Activated CD4-positive, alpha-beta T cell treated with anti-CD3 and anti-CD28 coated beads for 36 hours (primary cell): ENCODE data around the gene SERPINA12. TPM values are rescaled to one million over a fixed set of nuclear protein-coding genes. Genes with fewer than 3 reads are reported as not detected.
A peak's percentile ranks its signal among the peaks of the same experiment; 100 is the strongest.
"Not testable (repeated sequence)": the region's sequence is repeated elsewhere in the genome, so short reads cannot be mapped to it uniquely, and the experiment has no call there.

Source experiments
- ATAC-seq: fragments of 200-7000 bp; cut with Tn5 transposase; one replicate; pipeline ENCODE4 v1.10.0; 2021; ENCODE audit warnings: mild to moderate bottlenecking, moderate library complexity
- CTCF ChIA-PET: fragments of 350-600 bp; sonication (Branson Sonifier 250); formaldehyde crosslinking; loops from one replicate; lab custom pipeline; 2021; ENCODE audit warnings: antibody characterized with exemption; lab: Charles Lee
- POLR2A ChIA-PET: fragments of 350-600 bp; sonication (Branson Sonifier 250); formaldehyde crosslinking; loops from one replicate; lab custom pipeline; 2021; ENCODE audit warnings: antibody characterized with exemption, inconsistent platforms; lab: Charles Lee
- DNase-seq: peaks from one replicate; pipeline ENCODE4 v3.0.0-alpha.2; 2020
- H3K27ac Mint-ChIP-seq: one replicate; pipeline ENCODE4 v1.8.0; 2021; ENCODE audit warnings: mixed read lengths
- H3K27me3 Mint-ChIP-seq: one replicate; pipeline ENCODE4 v1.8.0; 2021; ENCODE audit warnings: mixed read lengths
- H3K36me3 Mint-ChIP-seq: one replicate; pipeline ENCODE4 v1.8.0; 2021; ENCODE audit warnings: low read depth, mixed read lengths
- H3K4me1 Mint-ChIP-seq: one replicate; pipeline ENCODE4 v1.8.0; 2021; ENCODE audit warnings: mixed read lengths
- H3K4me3 Mint-ChIP-seq: one replicate; pipeline ENCODE4 v1.8.0; 2021; ENCODE audit warnings: mild to moderate bottlenecking, moderate library complexity, mixed read lengths
- H3K9me3 Mint-ChIP-seq: one replicate; pipeline ENCODE4 v1.8.0; 2021; ENCODE audit warnings: low read depth, mixed read lengths
- intact Hi-C, 2 experiments: fragments of 100-400 bp; cut with DNase I in 1 of 2; cut with micrococcal nuclease in 1 of 2; formaldehyde crosslinking; loops; one replicate each; pipeline versions ENCODE4 v1.14.2 to v1.15.1; 2022 to 2024; cut with DNase I, micrococcal nuclease
- total RNA-seq, 2 experiments: library from RNA; stranded (reverse); gene quantifications; one replicate each; pipeline ENCODE4 v1.2.3, GENCODE V29; 2021

The SERPINA12 gene
- total RNA-seq, 2 experiments from 2014 or later = not detected

- H3K9me3 Mint-ChIP-seq = peaks cover 9% of the 10 kb centered on the region
Observed at GRCh38 chr14:94515426-94515825, 6.2 kb upstream of the SERPINA12 start.

GRCh38 chr14:94514351-94514750 lies 5.1 kb upstream of the SERPINA12 start:
- Mint-ChIP-seq H3K4me1 (no peaks in the 10 kb centered on the region), H3K27me3 (peaks cover 6% of the 10 kb centered on the region), H3K4me3 (no peak overlapping the region), H3K36me3 (no peaks in the 10 kb centered on the region), H3K9me3 (peaks cover 2% of the 10 kb centered on the region), H3K27ac (no peak overlapping the region)
- intact Hi-C loops = no loop called here
- CTCF ChIA-PET = interaction anchor here (0.8 kb wide), 1 partner anchor 28 kb away, joined by 3 read pairs; no protein-coding TSS in a partner anchor
- ATAC-seq (no peak), DNase-seq (no peak)
- POLR2A ChIA-PET = no interaction called here

More at GRCh38 chr14:94515426-94515825, 6.2 kb upstream of the SERPINA12 start:
- ChIA-PET CTCF (no interaction called here), POLR2A (no interaction called here)
- intact Hi-C loops = no loop called here
- DNase-seq = no peak
- peaks cover 6% of the 10 kb centered on the region for H3K27me3 Mint-ChIP-seq
- no peaks in the 10 kb centered on the region for H3K36me3 Mint-ChIP-seq
- ATAC-seq = no peak
- H3K4me3 Mint-ChIP-seq = no peak overlapping the region
- H3K27ac Mint-ChIP-seq = no peak overlapping the region
- H3K4me1 Mint-ChIP-seq = no peaks in the 10 kb centered on the region

DNA sequence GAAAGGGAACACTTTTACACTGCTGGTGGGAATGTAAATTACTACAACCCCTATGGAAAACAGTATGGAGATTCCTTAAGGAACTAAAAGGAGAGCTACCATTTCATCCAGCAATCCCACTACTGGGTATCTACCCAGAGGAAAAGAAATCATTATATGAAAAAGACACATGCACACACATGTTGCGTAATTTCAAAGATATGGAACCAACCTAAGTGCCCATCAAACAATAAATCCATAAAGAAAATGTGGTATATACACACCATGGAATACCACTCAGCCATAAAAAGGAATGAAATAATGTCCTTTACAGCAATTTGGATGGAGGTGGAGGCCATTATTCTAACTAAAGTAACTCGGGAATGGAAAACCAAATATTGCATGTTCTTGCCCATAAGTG lies 1.2 kb upstream of the SERPINA12 start:
- ATAC-seq, DNase-seq, H3K9me3 Mint-ChIP-seq, H3K27ac Mint-ChIP-seq, H3K4me3 Mint-ChIP-seq, CTCF ChIA-PET, H3K4me1 Mint-ChIP-seq, POLR2A ChIA-PET, intact Hi-C loops, H3K27me3 Mint-ChIP-seq, H3K36me3 Mint-ChIP-seq: not testable (repeated sequence)

DNA sequence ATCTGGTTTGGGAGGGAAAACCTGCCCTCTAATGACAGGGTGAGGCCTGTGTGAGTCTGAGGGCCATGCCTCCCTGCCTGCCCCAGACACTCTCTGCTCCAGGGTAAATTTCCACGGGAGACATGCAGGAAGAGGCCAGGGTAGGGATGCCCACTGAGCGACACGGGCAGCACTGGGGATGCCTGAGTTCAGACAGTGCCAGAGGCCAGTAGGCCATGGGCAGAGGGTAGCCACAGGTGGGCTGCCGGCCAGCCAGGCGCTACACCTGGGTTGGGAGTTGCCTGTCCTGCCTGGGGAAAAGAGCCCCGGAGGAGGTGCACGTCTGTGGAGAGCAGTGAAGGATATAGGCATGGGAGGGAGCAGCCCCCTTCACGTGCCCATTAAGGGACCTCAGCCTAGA lies 3.6 kb downstream of the SERPINA12 start:
- ChIA-PET CTCF (interaction anchor here (1.0 kb wide), 1 partner anchor 10 kb away, joined by 3 read pairs; no protein-coding TSS in a partner anchor), POLR2A (no interaction called here)
- DNase-seq (no peak), ATAC-seq (no peak)
- Mint-ChIP-seq H3K4me1 (no peaks in the 10 kb centered on the region), H3K4me3 (no peak overlapping the region), H3K9me3 (no peaks in the 10 kb centered on the region), H3K36me3 (no peaks in the 10 kb centered on the region), H3K27me3 (peaks cover 6% of the 10 kb centered on the region), H3K27ac (no peak overlapping the region)
- intact Hi-C loops = no loop called here

GRCh38 chr14:94505206-94505605 lies 4.1 kb downstream of the SERPINA12 start:
- no peak for DNase-seq
- intact Hi-C loops = no loop called here
- no peaks in the 10 kb centered on the region for H3K4me1 Mint-ChIP-seq
- no peaks in the 10 kb centered on the region for H3K36me3 Mint-ChIP-seq
- ChIA-PET POLR2A (no interaction called here), CTCF (no interaction called here)
- ATAC-seq = no peak
- no peak overlapping the region for H3K27ac Mint-ChIP-seq
- peaks cover 6% of the 10 kb centered on the region for H3K27me3 Mint-ChIP-seq
- H3K9me3 Mint-ChIP-seq = no peaks in the 10 kb centered on the region
- no peak overlapping the region for H3K4me3 Mint-ChIP-seq

DNA sequence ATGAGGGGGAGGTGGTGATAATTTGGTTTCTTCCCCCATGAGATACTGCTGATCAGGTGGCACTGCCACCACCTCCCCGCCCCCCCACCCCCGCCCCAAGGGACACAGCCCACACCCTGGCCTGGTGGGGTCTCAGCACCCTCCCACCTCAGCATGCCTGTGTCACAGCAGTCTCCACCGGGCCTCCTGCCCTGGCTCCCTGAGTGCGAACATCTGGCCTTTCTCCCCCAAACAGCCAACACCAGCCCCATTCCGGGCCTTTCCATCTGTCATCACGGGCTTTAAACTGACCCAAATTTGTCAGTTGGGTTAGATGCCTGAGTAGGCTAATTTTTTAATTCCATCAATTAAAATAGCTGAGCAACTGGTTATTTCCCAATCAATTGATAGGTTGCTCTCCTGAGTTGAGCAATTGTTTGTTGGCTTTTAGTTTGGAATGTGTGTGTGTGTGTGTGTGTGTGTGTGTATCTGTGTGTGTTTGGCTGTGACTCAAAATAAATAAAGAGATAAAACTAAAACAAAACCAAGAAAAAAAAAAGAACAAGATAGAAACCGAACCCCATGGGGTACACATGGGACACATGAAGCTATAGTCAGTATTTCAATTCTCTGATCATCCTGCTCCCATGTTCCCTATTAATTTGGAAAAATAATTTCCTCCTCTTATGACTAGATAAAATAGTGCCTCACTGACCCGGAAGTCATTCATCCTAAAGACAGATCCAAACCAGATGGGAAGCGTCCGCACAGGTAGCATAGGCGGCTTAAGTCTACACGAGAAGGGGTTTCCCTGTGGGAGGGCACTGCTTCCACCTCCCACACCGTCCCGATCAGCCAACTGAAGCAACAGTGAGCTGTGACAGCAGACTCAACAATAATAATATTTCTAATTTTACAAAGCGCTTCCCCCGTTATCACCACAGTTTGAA lies 7.4 kb downstream of the SERPINA12 start:
- ATAC-seq (no peak), DNase-seq (no peak)
- Mint-ChIP-seq H3K27ac (no peak overlapping the region), H3K4me3 (no peak overlapping the region), H3K27me3 (peaks cover 11% of the 10 kb centered on the region), H3K4me1 (no peaks in the 10 kb centered on the region), H3K9me3 (no peaks in the 10 kb centered on the region), H3K36me3 (no peaks in the 10 kb centered on the region)
- POLR2A ChIA-PET = no interaction called here
- CTCF ChIA-PET = interaction anchor here (0.7 kb wide), 1 partner anchor 15 kb away, joined by 3 read pairs; no protein-coding TSS in a partner anchor
- intact Hi-C loops = no loop called here

DNA sequence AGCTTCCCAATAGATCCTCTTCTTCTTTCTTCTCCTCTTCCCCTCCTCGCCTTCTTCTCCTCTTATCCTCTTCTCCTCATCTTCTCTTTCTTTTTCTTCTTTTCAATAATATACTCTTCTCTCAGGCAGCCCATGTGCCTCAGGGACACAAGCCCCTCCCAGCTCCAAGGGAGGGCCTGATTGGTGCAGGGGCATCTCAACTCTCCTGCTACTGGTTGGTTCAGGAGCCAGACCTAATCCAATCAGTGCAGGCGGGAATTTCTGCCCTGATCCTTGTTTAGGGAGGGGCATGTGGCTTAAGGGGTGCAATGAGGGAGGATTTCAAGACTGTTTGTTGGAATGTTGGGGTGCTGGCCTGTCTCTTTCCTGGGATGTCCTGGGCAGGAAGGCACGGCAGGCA lies 9.0 kb downstream of the SERPINA12 start:
- no peaks in the 10 kb centered on the region for H3K9me3 Mint-ChIP-seq
- CTCF ChIA-PET = no interaction called here

DNA sequence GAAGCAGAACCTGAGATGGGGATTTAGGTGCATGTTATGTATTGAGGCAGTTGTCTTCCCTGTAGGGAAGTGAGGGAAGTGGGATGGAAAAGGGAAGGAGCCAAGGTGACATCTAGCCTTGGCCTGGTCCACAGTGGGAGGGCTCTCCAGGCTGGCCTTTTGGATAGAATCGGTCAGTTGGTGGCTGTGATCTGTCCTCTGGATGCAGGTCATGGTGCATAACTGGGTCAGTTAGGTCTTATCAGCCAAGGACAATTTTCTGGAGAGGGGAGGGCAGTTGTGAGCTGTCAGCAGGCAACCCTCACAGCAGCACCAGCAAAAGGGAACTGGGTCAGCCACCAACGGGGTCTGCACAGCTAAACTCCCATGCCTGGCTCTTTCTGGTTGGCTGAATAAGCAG lies 9.6 kb downstream of the SERPINA12 start:
- H3K36me3 Mint-ChIP-seq = no peaks in the 10 kb centered on the region
- no peak overlapping the region for H3K4me3 Mint-ChIP-seq
- POLR2A ChIA-PET = no interaction called here
- CTCF ChIA-PET = interaction anchor here (0.9 to 5.9 kb wide), 2 partner anchors 14 to 57 kb away, joined by 3 to 30 read pairs; no protein-coding TSS in a partner anchor
- peaks cover 8% of the 10 kb centered on the region for H3K27me3 Mint-ChIP-seq
- no peak overlapping the region for H3K27ac Mint-ChIP-seq
- ATAC-seq (no peak), DNase-seq (no peak)
- intact Hi-C loops = no loop called here
- no peaks in the 10 kb centered on the region for H3K9me3 Mint-ChIP-seq
- no peaks in the 10 kb centered on the region for H3K4me1 Mint-ChIP-seq

More for the DNA sequence above, 9.0 kb downstream of the SERPINA12 start:
- no peaks in the 10 kb centered on the region for H3K4me1 Mint-ChIP-seq
- DNase-seq (no peak), ATAC-seq (no peak)
- H3K36me3 Mint-ChIP-seq = no peaks in the 10 kb centered on the region
- H3K27me3 Mint-ChIP-seq = peaks cover 11% of the 10 kb centered on the region
- POLR2A ChIA-PET = no interaction called here
- intact Hi-C loops = no loop called here
- H3K27ac Mint-ChIP-seq = no peak overlapping the region
- H3K4me3 Mint-ChIP-seq = no peak overlapping the region

DNA sequence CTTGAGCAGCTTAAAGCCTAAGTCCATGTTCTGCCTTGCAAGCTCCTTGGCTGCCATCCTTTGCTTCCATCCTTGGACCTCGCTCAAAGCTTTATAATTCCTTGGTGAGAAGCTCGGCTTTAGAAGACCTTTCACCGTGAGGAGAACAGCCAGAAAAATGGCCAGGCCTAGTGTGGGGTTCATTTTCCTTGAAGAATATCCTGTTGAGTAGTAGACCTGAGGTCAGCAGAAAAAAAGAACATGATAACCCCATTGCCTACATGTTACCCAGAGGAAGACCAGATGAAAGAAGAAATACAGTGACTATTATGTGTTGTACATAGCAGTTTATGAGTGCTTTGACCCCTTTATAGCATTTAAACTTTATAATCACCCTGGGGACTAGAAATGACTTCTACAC lies 11.1 kb downstream of the SERPINA12 start:
- ChIA-PET POLR2A (no interaction called here), CTCF (interaction anchor here (5.9 kb wide), 1 partner anchor 13 kb away, joined by 30 read pairs; no protein-coding TSS in a partner anchor)
- intact Hi-C loops = no loop called here
- Mint-ChIP-seq H3K27me3 (peaks cover 8% of the 10 kb centered on the region), H3K4me1 (peaks cover 4% of the 10 kb centered on the region), H3K36me3 (no peaks in the 10 kb centered on the region), H3K9me3 (no peaks in the 10 kb centered on the region), H3K27ac (no peak overlapping the region), H3K4me3 (no peak overlapping the region)
- DNase-seq (no peak), ATAC-seq (no peak)

GRCh38 chr14:94494085-94494484 lies 15.2 kb downstream of the SERPINA12 start:
- Mint-ChIP-seq H3K4me3 (no peak overlapping the region), H3K9me3 (no peaks in the 10 kb centered on the region), H3K36me3 (no peaks in the 10 kb centered on the region), H3K27me3 (peaks cover 4% of the 10 kb centered on the region), H3K4me1 (peaks cover 4% of the 10 kb centered on the region), H3K27ac (no peak overlapping the region)
- intact Hi-C loops = no loop called here
- DNase-seq (peak; percentile 51), ATAC-seq (peak; percentile 82)
- POLR2A ChIA-PET = no interaction called here
- CTCF ChIA-PET = interaction anchor here (5.9 kb wide), 1 partner anchor 8 kb away, joined by 30 read pairs; no protein-coding TSS in a partner anchor

- no peaks in the 10 kb centered on the region for H3K9me3 Mint-ChIP-seq
- no peak overlapping the region for H3K4me3 Mint-ChIP-seq
- peaks cover 5% of the 10 kb centered on the region for H3K27me3 Mint-ChIP-seq
- DNase-seq (no peak), ATAC-seq (no peak)
- intact Hi-C loops = no loop called here
- CTCF ChIA-PET = interaction anchor here (1.0 to 1.6 kb wide), 3 partner anchors 14 to 57 kb away, joined by 3 to 5 read pairs (median 4); no protein-coding TSS in a partner anchor
- no peaks in the 10 kb centered on the region for H3K36me3 Mint-ChIP-seq
- POLR2A ChIA-PET = no interaction called here
- peaks cover 5% of the 10 kb centered on the region for H3K4me1 Mint-ChIP-seq
- H3K27ac Mint-ChIP-seq = no peak overlapping the region
Observed at GRCh38 chr14:94491511-94491910, 17.8 kb downstream of the SERPINA12 start.

DNA sequence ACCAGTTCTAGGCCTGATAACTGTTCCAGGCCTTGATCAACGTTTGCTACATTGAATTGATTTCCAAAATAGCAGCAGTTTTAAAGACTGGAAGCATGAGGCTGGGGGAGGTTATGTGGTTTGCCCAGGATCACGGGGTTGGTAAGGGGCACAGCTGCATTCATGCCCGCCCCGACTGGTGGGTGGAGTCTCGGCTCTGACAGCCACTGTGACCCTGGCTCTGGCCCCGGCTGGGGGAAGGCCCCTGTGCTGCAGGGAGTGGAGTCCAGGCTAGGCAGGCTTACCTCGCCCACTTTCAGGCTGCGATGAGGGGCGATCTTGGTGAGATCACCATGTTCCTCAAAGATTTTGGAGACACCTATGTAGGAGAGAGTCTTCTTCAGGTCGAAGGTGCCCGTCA lies 19.9 kb downstream of the SERPINA12 start:
- Mint-ChIP-seq H3K4me1 (peaks cover 11% of the 10 kb centered on the region), H3K27me3 (peaks cover 3% of the 10 kb centered on the region), H3K9me3 (no peaks in the 10 kb centered on the region), H3K27ac (no peak overlapping the region), H3K4me3 (no peak overlapping the region), H3K36me3 (no peaks in the 10 kb centered on the region)
- POLR2A ChIA-PET = no interaction called here
- DNase-seq = no peak
- no peak for ATAC-seq
- CTCF ChIA-PET = no interaction called here
- intact Hi-C loops = loop anchor here (5.0 kb wide), 3 partner anchors 132 to 452 kb away; no protein-coding TSS in a partner anchor
